HEK293 (cell line): ENCODE results near the gene ATP13A4.

ENCODE experiments used
- CTCF ChIA-PET: fragments of 350-600 bp; formaldehyde crosslinking; extraction: SDS; loops from one replicate; lab custom pipeline; 2021; ENCODE audit warnings: antibody characterized with exemption; lab: Yijun Ruan, JAX
- POLR2A ChIA-PET: fragments of 300-600 bp; formaldehyde crosslinking; extraction: SDS; loops from one replicate; lab custom pipeline; 2020; ENCODE audit warnings: antibody characterized with exemption, inconsistent platforms; lab: Yijun Ruan, JAX
- H3K27ac ChIP-seq: fragments of 200-500 bp; sonication (Bioruptor generic); 2 replicates; pipeline ENCODE4 v1.5.1; 2014; ENCODE audit warnings: low read depth, low read length, control low read depth, inconsistent platforms; ENCODE audit errors: extremely low read depth
- H3K36me3 ChIP-seq, 2 experiments: fragments of 200-500 bp in 1 of 2; sonication (Bioruptor generic) in 1 of 2; 1 replicate in 1 of 2; 2 replicates in 1 of 2; pipeline ENCODE4 v1.5.1; 2014 to 2017; ENCODE audit warnings: inconsistent platforms in 2 of 2, low read length in 2 of 2; ENCODE audit not compliant: control insufficient read depth in 2 of 2, insufficient read depth in 1 of 2
- H3K4me1 ChIP-seq: fragments of 200-500 bp; sonication (Bioruptor generic); 2 replicates; pipeline ENCODE4 v1.5.1; 2014; ENCODE audit warnings: mild to moderate bottlenecking, low read length, inconsistent platforms; ENCODE audit not compliant: control insufficient read depth, insufficient read depth
- H3K4me3 ChIP-seq: 2 replicates; pipeline ENCODE4 v1.5.1; 2011; ENCODE audit warnings: low read depth, mild to moderate bottlenecking, control low read depth, low read length, moderate library complexity
- H3K9me3 ChIP-seq: fragments of 200-500 bp; sonication (Bioruptor generic); 2 replicates; pipeline ENCODE4 v1.5.1; 2014; ENCODE audit warnings: low read depth, low read length, inconsistent platforms; ENCODE audit not compliant: control insufficient read depth, insufficient read depth
- IKZF3 ChIP-seq: fragments of 450-650 bp; IDR thresholded peaks from 2 replicates; pipeline ENCODE4 v1.5.0; 2018; ENCODE audit warnings: missing biosample characterization, mild to moderate bottlenecking, missing genetic modification characterization, moderate library complexity
- KLF16 ChIP-seq: fragments of 450-650 bp; formaldehyde crosslinking; IDR thresholded peaks from 2 replicates; pipeline ENCODE4 v1.5.1; 2017; ENCODE audit warnings: missing biosample characterization, missing genetic modification characterization
- KLF7 ChIP-seq: fragments of 450-650 bp; formaldehyde crosslinking; IDR thresholded peaks from 2 replicates; pipeline ENCODE4 v1.5.1; 2016; ENCODE audit warnings: missing biosample characterization, missing genetic modification characterization, borderline replicate concordance
- ZBTB8A ChIP-seq: fragments of 450-650 bp; formaldehyde crosslinking; IDR thresholded peaks from 2 replicates; pipeline ENCODE4 v1.5.1; 2016; ENCODE audit warnings: missing biosample characterization, missing genetic modification characterization
- ZFP3 ChIP-seq: fragments of 450-650 bp; formaldehyde crosslinking; IDR thresholded peaks from 2 replicates; pipeline ENCODE4 v1.5.1; 2016; ENCODE audit warnings: low read depth, missing biosample characterization, missing genetic modification characterization
- ZNF274 ChIP-seq, 2 experiments: fragments of 200-500 bp in 1 of 2; fragments of 450-650 bp in 1 of 2; sonication (Bioruptor generic) in 1 of 2; formaldehyde crosslinking in 1 of 2; IDR thresholded peaks; 2 replicates each; pipeline versions ENCODE4 v1.5.1 to v1.6.1; 2014 to 2016; ENCODE audit warnings: borderline replicate concordance in 1 of 2, inconsistent platforms in 1 of 2, low read length in 1 of 2, missing biosample characterization in 1 of 2, missing genetic modification characterization in 1 of 2
- ZNF335 ChIP-seq: fragments of 450-650 bp; formaldehyde crosslinking; conservative IDR thresholded peaks from 2 replicates; pipeline ENCODE4 v1.5.1; 2016; ENCODE audit warnings: missing biosample characterization, missing genetic modification characterization
- ZNF423 ChIP-seq: fragments of 450-650 bp; formaldehyde crosslinking; IDR thresholded peaks from 2 replicates; pipeline ENCODE4 v1.5.1; 2016; ENCODE audit warnings: missing biosample characterization, missing genetic modification characterization
- ZNF426 ChIP-seq: fragments of 450-650 bp; formaldehyde crosslinking; IDR thresholded peaks from 2 replicates; pipeline ENCODE4 v1.5.1; 2017; ENCODE audit warnings: missing biosample characterization, missing genetic modification characterization, mild to moderate bottlenecking, inconsistent platforms, moderate library complexity
- ZNF510 ChIP-seq: fragments of 450-650 bp; formaldehyde crosslinking; IDR thresholded peaks from 2 replicates; pipeline ENCODE4 v1.5.1; 2018; ENCODE audit warnings: mild to moderate bottlenecking, missing genetic modification characterization, missing biosample characterization; ENCODE audit not compliant: insufficient replicate concordance
- ZNF544 ChIP-seq: fragments of 450-650 bp; formaldehyde crosslinking; IDR thresholded peaks from 2 replicates; pipeline ENCODE4 v1.5.0; 2017; ENCODE audit warnings: missing biosample characterization, missing genetic modification characterization
- ZNF600 ChIP-seq: fragments of 450-650 bp; formaldehyde crosslinking; IDR thresholded peaks from 2 replicates; pipeline ENCODE4 v1.5.1; 2016; ENCODE audit warnings: missing biosample characterization, missing genetic modification characterization
- ZNF670 ChIP-seq: fragments of 450-650 bp; formaldehyde crosslinking; IDR thresholded peaks from 2 replicates; pipeline ENCODE4 v1.5.1; 2016; ENCODE audit warnings: missing biosample characterization, missing genetic modification characterization, low read depth
- ZNF701 ChIP-seq: fragments of 450-650 bp; formaldehyde crosslinking; IDR thresholded peaks from 2 replicates; pipeline ENCODE4 v1.5.1; 2016; ENCODE audit warnings: missing biosample characterization, missing genetic modification characterization
- TF ChIP-seq, protein P1 (sequence below): fragments of 450-650 bp; formaldehyde crosslinking; IDR thresholded peaks from 2 replicates; pipeline ENCODE4; 2016; ENCODE audit warnings: missing biosample characterization, missing genetic modification characterization
- TF ChIP-seq, protein P2 (sequence below): sonication (generic); formaldehyde crosslinking; IDR thresholded peaks from 2 replicates; pipeline ENCODE4 v1.8.1; 2022; ENCODE audit warnings: mild to moderate bottlenecking, moderate library complexity, missing genetic modification reagents
- TF ChIP-seq, protein P3 (sequence below): fragments of 450-650 bp; IDR thresholded peaks from 2 replicates; pipeline ENCODE4 v1.5.1; 2018; ENCODE audit warnings: missing biosample characterization, missing genetic modification characterization
- TF ChIP-seq, protein P4 (sequence below): fragments of 450-650 bp; formaldehyde crosslinking; IDR thresholded peaks from 2 replicates; pipeline ENCODE4 v1.5.1; 2016; ENCODE audit warnings: missing biosample characterization, missing genetic modification characterization

ATP13A4 gene

DNA sequence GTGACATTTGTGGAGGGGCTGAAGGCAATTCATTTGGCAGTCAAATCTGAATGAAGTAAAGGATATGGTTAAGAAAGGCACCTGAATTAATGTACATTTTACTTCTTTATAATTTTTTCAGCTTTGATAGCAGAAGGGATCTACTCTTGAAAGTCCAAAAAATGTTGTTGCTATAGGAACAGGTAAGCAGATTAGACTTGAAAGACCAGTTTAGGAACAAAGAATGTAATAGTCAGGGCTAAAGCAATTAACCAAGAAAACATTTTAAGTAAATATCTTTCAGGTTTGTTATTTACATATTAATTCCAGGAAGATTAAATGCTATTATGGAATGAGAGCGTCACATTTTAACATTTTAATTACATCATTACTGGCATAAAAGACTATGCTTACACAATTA, 1.1 kb downstream of the ATP13A4 start:
- Histone ChIP-seq H3K27ac (no peak overlapping the region), H3K9me3 (no peaks in the 10 kb centered on the region), H3K4me1 (no peaks in the 10 kb centered on the region), H3K4me3 (no peak overlapping the region), H3K36me3 (no peaks in the 10 kb centered on the region)
- ChIA-PET CTCF (no interaction called here), POLR2A (no interaction called here)
- no peak for TF ChIP-seq IKZF3 (tag by site-specific recombination)
- TF ChIP-seq, protein P1, sequence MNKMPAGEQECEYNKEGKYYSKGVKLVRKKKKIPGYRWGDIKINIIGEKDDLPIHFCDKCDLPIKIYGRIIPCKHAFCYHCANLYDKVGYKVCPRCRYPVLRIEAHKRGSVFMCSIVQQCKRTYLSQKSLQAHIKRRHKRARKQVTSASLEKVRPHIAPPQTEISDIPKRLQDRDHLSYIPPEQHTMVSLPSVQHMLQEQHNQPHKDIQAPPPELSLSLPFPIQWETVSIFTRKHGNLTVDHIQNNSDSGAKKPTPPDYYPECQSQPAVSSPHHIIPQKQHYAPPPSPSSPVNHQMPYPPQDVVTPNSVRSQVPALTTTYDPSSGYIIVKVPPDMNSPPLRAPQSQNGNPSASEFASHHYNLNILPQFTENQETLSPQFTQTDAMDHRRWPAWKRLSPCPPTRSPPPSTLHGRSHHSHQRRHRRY (tag by site-specific recombination) = no peak
- no peak for TF ChIP-seq ZNF423 (tag by site-specific recombination)

DNA sequence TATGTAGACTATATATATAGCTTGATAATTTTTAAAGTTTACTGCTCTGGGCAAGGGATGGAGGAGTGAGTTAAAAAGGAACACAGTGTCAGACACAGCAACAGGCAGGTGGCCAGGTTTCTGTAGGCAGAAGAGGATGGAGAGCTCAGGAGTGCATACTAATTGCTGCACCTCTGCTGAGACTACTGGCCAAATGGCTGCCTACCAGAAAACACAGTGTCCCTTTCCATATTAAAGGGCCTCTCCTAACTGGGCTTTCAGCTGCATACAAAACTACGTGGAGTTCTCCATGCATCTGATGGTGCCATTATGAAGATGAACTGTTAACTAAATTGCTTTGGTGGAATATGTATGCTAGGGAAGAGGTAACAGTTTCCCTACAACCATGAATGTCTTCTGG, 1.8 kb downstream of the ATP13A4 start:
- H3K4me3 ChIP-seq = no peak overlapping the region
- H3K9me3 ChIP-seq = no peaks in the 10 kb centered on the region
- no peak overlapping the region for H3K27ac ChIP-seq
- H3K36me3 ChIP-seq = no peaks in the 10 kb centered on the region
- no peaks in the 10 kb centered on the region for H3K4me1 ChIP-seq
- no peak for TF ChIP-seq ZNF600 (tag by site-specific recombination)
- no peak for TF ChIP-seq ZNF544
- TF ChIP-seq, protein P2, sequence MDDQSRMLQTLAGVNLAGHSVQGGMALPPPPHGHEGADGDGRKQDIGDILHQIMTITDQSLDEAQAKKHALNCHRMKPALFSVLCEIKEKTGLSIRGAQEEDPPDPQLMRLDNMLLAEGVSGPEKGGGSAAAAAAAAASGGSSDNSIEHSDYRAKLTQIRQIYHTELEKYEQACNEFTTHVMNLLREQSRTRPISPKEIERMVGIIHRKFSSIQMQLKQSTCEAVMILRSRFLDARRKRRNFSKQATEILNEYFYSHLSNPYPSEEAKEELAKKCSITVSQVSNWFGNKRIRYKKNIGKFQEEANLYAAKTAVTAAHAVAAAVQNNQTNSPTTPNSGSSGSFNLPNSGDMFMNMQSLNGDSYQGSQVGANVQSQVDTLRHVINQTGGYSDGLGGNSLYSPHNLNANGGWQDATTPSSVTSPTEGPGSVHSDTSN (CRISPR knock-in tag) = no peak
- no peak for TF ChIP-seq ZNF670 (tag by site-specific recombination)
- TF ChIP-seq ZBTB8A = no peak
- TF ChIP-seq ZNF335 (tag by site-specific recombination) = no peak
- TF ChIP-seq KLF7 (tag by site-specific recombination) = no peak
- TF ChIP-seq ZNF510 (tag by site-specific recombination) = no peak
- no peak for TF ChIP-seq ZNF274 (IDR thresholded peaks at IDR 0.05; ENCODE audit: low read length)
- TF ChIP-seq ZNF274 (tag by site-specific recombination; IDR thresholded peaks at IDR 0.05; ENCODE audit: borderline replicate concordance) = no peak
- TF ChIP-seq, protein P3, sequence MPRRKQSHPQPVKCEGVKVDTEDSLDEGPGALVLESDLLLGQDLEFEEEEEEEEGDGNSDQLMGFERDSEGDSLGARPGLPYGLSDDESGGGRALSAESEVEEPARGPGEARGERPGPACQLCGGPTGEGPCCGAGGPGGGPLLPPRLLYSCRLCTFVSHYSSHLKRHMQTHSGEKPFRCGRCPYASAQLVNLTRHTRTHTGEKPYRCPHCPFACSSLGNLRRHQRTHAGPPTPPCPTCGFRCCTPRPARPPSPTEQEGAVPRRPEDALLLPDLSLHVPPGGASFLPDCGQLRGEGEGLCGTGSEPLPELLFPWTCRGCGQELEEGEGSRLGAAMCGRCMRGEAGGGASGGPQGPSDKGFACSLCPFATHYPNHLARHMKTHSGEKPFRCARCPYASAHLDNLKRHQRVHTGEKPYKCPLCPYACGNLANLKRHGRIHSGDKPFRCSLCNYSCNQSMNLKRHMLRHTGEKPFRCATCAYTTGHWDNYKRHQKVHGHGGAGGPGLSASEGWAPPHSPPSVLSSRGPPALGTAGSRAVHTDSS (tag by site-specific recombination) = no peak
- TF ChIP-seq, protein P4, sequence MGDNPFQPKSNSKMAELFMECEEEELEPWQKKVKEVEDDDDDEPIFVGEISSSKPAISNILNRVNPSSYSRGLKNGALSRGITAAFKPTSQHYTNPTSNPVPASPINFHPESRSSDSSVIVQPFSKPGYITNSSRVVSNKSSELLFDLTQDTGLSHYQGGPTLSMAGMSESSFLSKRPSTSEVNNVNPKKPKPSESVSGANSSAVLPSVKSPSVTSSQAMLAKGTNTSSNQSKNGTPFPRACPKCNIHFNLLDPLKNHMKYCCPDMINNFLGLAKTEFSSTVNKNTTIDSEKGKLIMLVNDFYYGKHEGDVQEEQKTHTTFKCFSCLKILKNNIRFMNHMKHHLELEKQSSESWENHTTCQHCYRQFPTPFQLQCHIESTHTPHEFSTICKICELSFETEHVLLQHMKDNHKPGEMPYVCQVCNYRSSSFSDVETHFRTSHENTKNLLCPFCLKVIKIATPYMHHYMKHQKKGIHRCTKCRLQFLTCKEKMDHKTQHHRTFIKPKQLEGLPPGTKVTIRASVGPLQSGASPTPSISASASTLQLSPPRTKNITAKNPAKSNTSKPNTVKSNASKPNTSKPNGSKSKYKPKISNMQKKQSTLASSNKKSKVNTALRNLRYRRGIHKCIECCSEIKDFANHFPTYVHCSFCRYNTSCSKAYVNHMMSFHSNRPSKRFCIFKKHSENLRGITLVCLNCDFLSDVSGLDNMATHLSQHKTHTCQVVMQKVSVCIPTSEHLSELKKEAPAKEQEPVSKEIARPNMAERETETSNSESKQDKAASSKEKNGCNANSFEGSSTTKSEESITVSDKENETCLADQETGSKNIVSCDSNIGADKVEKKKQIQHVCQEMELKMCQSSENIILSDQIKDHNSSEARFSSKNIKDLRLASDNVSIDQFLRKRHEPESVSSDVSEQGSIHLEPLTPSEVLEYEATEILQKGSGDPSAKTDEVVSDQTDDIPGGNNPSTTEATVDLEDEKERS (tag by site-specific recombination) = no peak
- TF ChIP-seq KLF16 (tag by site-specific recombination) = no peak
- no peak for TF ChIP-seq ZNF426
- TF ChIP-seq ZNF701 = no peak
- no peak for TF ChIP-seq ZFP3
- TF ChIP-seq, all 188 proteins: peak for 0
- ChIA-PET POLR2A (no interaction called here), CTCF (interaction anchor here (0.6 kb wide), 1 partner anchor 90 kb away, joined by 7 read pairs; no protein-coding TSS in a partner anchor)
